Measurements from ENCODE around the gene NMU.
"Not testable (repeated sequence)": the region's sequence is repeated elsewhere in the genome, so short reads cannot be mapped to it uniquely, and the experiment has no call there.

Gene NMU

GRCh38 chr4:55554453-55555030, 81.6 kb downstream of the NMU start:
- DNase-seq = peak; percentile 63

DNA sequence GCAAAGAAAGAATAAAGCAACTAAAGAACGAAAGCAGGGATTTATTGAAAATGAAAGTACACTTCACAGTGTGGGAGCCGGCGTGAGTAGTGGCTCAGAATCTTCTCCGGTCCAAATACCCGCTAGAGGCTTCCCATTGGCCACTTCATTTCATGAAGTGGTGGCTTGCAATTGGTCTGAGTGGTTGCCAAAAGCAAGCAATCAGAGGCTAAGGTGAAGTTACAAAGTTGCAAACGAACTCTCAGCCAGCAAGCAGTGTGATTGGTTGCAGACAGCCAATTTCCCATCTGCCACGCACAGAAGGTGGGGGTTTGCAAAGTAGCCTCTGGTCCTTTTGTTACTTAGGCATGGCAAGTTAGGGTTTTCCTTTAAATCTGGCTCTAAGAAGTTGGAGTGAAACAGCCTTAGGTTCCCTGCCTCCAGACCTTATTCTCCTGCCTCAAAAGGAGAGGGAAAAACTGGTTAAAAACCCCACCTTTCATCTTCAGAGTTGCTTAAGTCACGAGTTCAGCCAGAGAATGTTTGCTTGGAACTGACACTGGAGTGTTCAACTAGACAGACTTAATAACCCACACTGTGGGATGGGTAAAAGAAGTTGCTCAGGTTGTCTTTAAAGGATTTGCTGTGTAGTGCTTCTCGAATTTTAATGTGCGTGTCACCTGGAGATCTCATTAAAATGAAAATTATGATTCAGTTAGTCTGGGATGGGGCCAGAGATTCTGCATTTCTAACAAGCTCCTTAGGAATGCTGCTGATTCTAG, 82.5 kb downstream of the NMU start:
- DNase-seq = peak; percentile 53

DNA sequence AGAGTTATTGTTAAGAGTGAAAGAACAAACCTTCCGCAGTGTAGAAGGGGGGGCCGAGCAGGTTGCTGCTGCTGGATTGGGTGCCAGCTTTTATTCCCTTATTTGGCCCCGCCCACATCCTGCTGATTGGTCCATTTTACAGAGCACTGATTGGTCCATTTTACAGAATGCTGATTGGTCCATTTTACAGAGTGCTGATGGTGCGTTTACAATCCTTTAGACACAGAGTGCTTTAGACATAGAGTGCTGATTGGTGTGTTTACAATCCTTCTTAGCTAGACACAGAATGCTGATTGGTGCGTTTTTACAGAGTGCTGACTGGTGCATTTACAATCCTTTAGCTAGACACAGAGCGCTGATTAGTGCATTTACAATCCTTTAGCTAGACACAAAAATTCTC, 84.1 kb downstream of the NMU start:
- not testable (repeated sequence) for DNase-seq

DNA sequence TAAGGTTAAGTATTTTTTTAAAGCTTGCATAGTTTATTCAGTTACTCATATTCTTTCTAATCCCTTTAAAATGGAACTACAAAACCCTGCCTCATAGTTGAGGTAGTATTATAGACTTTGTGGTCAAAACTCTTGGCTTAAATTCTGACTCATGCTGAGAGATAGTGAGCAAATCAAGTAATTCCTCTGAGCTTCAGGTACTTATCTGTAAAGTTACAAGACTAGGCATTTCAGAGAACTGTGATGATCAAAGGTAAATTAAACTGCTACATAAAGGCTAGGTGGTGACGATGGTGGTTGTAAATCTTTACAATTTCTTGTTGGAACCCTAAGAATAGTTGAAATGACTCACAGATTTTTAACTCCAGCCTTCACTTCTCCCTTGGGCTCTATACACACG, 86.2 kb downstream of the NMU start:
- peak; percentile 78 for DNase-seq

- no peak for DNase-seq
Observed at GRCh38 chr4:55547918-55548317, 88.2 kb downstream of the NMU start.

- DNase-seq = peak; percentile 72
Observed at GRCh38 chr4:55547466-55547770, 88.7 kb downstream of the NMU start.

DNA sequence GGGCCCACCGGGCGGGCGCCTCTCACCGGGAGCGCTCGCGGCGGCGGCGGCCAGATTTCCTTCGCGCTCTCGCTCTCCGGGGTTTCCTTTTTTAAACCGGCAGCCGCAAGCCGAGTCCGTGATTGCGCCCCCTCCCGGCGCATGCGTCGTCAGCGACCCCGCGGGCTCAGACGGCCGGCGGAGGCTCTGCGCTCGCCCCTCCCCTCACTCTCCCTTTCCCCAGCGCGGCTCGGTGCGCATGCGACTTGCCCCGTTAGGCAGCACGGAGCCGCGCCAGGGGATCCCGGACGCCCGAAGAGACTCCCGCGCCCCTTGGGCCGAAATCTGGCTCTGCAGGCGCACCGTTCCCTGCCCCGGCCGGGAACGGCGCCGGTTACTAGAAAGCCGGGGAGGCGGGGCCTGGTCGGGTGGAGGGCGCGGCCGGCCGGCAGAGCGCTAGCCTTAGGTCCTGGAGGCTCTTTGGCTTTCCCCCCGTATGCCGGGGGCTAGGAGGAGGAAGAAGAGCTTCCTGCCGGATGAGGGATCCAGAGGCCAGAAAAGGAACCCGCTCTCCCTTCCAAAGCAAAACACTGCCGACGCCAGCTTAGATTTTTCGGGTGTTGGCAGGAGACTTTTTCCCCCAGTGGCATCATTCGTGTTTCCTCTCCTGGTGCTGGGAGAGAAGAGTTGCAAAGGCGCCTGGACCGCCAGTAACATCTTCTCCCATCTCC, 89.2 kb downstream of the NMU start, which contains the start of gene CLOCK:
Gene CLOCK (minus strand): TSS at position 154 of the 710 bp plus-strand sequence. CDS start 64,124 bp downstream, outside the sequence.
- DNase-seq = peak; percentile 92

- DNase-seq = no peak
Observed at GRCh38 chr4:55546506-55546755, 89.7 kb downstream of the NMU start.

DNA sequence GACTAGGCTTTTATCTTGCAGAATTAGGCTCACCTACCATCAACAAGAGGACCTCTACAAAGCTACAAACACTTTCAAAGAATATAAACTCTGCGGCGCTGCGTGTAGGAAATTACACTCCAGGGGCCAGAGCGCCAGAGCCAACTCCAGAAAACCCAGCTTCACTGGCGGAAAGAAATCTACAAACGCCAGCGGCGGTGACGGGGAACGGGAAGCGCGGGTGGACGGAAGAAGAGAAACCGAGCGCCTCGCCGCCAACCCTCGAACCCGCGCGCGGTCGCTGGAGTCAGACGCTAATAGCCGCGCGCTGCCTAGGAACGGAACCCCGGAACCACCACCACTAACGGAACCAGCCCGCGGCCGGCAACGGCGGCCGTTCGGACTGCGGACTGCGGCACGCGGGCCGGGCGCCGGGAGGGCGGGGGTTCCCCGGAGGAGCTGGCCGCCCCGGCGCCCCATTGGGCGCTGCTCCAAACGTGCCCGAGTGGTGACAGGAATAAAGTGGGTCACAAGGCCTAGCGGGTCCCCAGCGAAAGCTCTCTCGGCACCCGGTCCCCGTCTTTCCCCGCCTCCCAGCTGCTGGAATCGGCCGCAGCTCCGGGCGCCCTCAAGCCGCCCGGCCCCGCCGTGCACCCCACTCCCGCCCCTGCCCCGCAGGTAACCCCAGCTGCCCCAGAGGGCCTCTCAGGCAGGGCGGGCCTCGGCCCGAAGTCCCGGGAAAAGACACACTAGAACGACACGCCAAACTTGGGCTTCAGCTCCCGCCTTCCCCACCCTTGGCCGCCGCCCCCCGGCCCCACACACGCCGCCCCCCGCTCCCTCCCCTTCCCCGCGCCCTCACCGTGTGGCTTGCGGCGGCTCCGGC, 90.2 kb downstream of the NMU start:
- DNase-seq = peak; percentile 74

All from fibroblast of skin of scalp (primary cell).